Liver (tissue), 9 donors: ENCODE results near the gene RPP25L. TPM values are rescaled to one million over a fixed set of nuclear protein-coding genes. Genes with fewer than 3 reads are reported as not detected.

Experiments
- DNase-seq: peaks from one replicate; pipeline ENCODE4 v3.0.0-alpha.2; 2017; ENCODE audit warnings: low spot score
- H3K27ac ChIP-seq, 2 donors: one replicate each; pipeline ENCODE4 v1.7.0; 2013; ENCODE audit warnings: inconsistent platforms in 2 of 2, low read length in 2 of 2, control low read depth in 1 of 2, low read depth in 1 of 2, mild to moderate bottlenecking in 1 of 2
- H3K27me3 ChIP-seq, 4 donors: one replicate each; pipeline versions ENCODE4 v1.6.1 to v1.7.0; 2013; ENCODE audit warnings: low read length in 3 of 4, inconsistent platforms in 1 of 4, mild to moderate bottlenecking in 1 of 4, moderate library complexity in 1 of 4; ENCODE audit not compliant: control insufficient read depth in 4 of 4, insufficient read depth in 4 of 4
- H3K36me3 ChIP-seq, 4 donors: one replicate each; pipeline versions ENCODE4 v1.6.1 to v1.7.0; 2013; ENCODE audit warnings: low read length in 3 of 4, mild to moderate bottlenecking in 3 of 4, low read depth in 1 of 4, moderate library complexity in 1 of 4; ENCODE audit not compliant: control insufficient read depth in 4 of 4, insufficient read depth in 3 of 4
- H3K4me1 ChIP-seq, 4 donors: one replicate each; pipeline versions ENCODE4 v1.6.1 to v1.7.0; 2013; ENCODE audit warnings: low read length in 3 of 4, mild to moderate bottlenecking in 3 of 4, moderate library complexity in 1 of 4; ENCODE audit not compliant: control insufficient read depth in 4 of 4, insufficient read depth in 4 of 4
- H3K4me3 ChIP-seq, 3 donors: one replicate each; pipeline versions ENCODE4 v1.6.1 to v1.7.0; 2013; ENCODE audit warnings: low read length in 3 of 3, control low read depth in 1 of 3, low read depth in 1 of 3, mild to moderate bottlenecking in 1 of 3
- H3K9ac ChIP-seq, 2 donors: one replicate each; pipeline ENCODE4 v1.7.0; 2013; ENCODE audit warnings: low read length in 2 of 2, mild to moderate bottlenecking in 2 of 2, moderate library complexity in 2 of 2, control low read depth in 1 of 2, low read depth in 1 of 2
- H3K9me3 ChIP-seq, 4 donors: one replicate each; pipeline versions ENCODE4 v1.6.1 to v1.7.0; 2013; ENCODE audit warnings: low read length in 3 of 4; ENCODE audit not compliant: control insufficient read depth in 4 of 4
- ATF3 ChIP-seq: IDR thresholded peaks from 2 replicates; pipeline ENCODE4 v1.6.1; 2016; ENCODE audit warnings: antibody characterized with exemption
- CTCF ChIP-seq: fragments of 150-350 bp; IDR thresholded peaks from 2 replicates; pipeline ENCODE4 v1.5.1; 2017; ENCODE audit warnings: improper control_type of control experiment, low read depth, low read length; ENCODE audit not compliant: missing input control
- FOXA1 ChIP-seq: IDR thresholded peaks from 2 replicates; pipeline ENCODE4 v1.6.1; 2016; ENCODE audit warnings: antibody characterized with exemption
- FOXA2 ChIP-seq: IDR thresholded peaks from 2 replicates; pipeline ENCODE4 v1.6.1; 2016; ENCODE audit warnings: antibody characterized with exemption
- GABPA ChIP-seq, 2 donors: IDR thresholded peaks in 1 of 2; conservative IDR thresholded peaks in 1 of 2; 2 replicates each; pipeline ENCODE4 v1.6.1; 2016; ENCODE audit warnings: antibody characterized with exemption in 2 of 2, mild to moderate bottlenecking in 1 of 2, moderate library complexity in 1 of 2
- HNF4A ChIP-seq, 2 donors: conservative IDR thresholded peaks; 2 replicates each; pipeline ENCODE4 v1.6.1; 2016; ENCODE audit warnings: antibody characterized with exemption in 2 of 2, mild to moderate bottlenecking in 2 of 2
- HNF4G ChIP-seq: IDR thresholded peaks from 2 replicates; pipeline ENCODE4 v1.6.1; 2016; ENCODE audit warnings: antibody characterized with exemption
- JUND ChIP-seq, 2 donors: IDR thresholded peaks; 2 replicates each; pipeline ENCODE4 v1.6.1; 2016; ENCODE audit warnings: antibody characterized with exemption in 2 of 2
- MAX ChIP-seq: IDR thresholded peaks from 2 replicates; pipeline ENCODE4 v1.6.1; 2016; ENCODE audit warnings: antibody characterized with exemption
- NR2F2 ChIP-seq: IDR thresholded peaks from 2 replicates; pipeline ENCODE4 v1.6.1; 2016; ENCODE audit warnings: antibody characterized with exemption
- REST ChIP-seq: IDR thresholded peaks from 2 replicates; pipeline ENCODE4 v1.6.1; 2016; ENCODE audit warnings: antibody characterized with exemption, mild to moderate bottlenecking
- RXRA ChIP-seq, 2 donors: IDR thresholded peaks; 2 replicates each; pipeline ENCODE4 v1.6.1; 2017 to 2018; ENCODE audit warnings: antibody characterized with exemption in 2 of 2, mild to moderate bottlenecking in 1 of 2
- SP1 ChIP-seq: IDR thresholded peaks from 2 replicates; pipeline ENCODE4 v1.6.1; 2018; ENCODE audit warnings: antibody characterized with exemption, mild to moderate bottlenecking
- TAF1 ChIP-seq: conservative IDR thresholded peaks from 2 replicates; pipeline ENCODE4 v1.6.1; 2016; ENCODE audit warnings: antibody characterized with exemption, mild to moderate bottlenecking
- YY1 ChIP-seq: IDR thresholded peaks from 2 replicates; pipeline ENCODE4 v1.6.1; 2016; ENCODE audit warnings: antibody characterized with exemption, mild to moderate bottlenecking
- ZBTB33 ChIP-seq: IDR thresholded peaks from 2 replicates; pipeline ENCODE4 v1.6.1; 2016; ENCODE audit warnings: antibody characterized with exemption
- WGBS: extraction: QIAGEN DNeasy Blood & Tissue Kit; methylation state at CpG from one replicate; pipeline ENCODE4 v1.1.7; 2013; 5-methylcytosine and 5-hydroxymethylcytosine counted together
- polyA plus RNA-seq, 2 donors: library from polyadenylated mRNA; stranded (reverse) in 1 of 2; unstranded in 1 of 2; fragments of 200-250 nt in 1 of 2; fragments of >200 nt in 1 of 2; fragmentation: Nextera tagmentation in 1 of 2; extraction: Ambion mirVana in 1 of 2; gene quantifications; one replicate each; pipeline versions ENCODE4 v1.2.1 to v1.2.3, GENCODE V29; 2013 to 2015
- total RNA-seq, 2 donors: library from RNA; depleted of rRNA; stranded (reverse); fragments of >200 nt; gene quantifications; one replicate each; pipeline ENCODE4 v1.2.3, GENCODE V29; 2014
- donor health status: healthy.
- donor health status: healthy.
- donor health status: healthy.
- donor health status: healthy.
- donor health status: healthy.

The RPP25L gene
- total and polyA plus RNA-seq, 4 donors: 18.6 to 33.4 (median 24.2) TPM

- no peak for DNase-seq
- Histone ChIP-seq H3K4me1 (peaks cover 2 to 26% (median 15%) of the 10 kb centered on the region in 4 donors), H3K9me3 (no peaks in the 10 kb centered on the region), H3K4me3 (no peak overlapping the region), H3K9ac (no peak overlapping the region), H3K27me3 (no peaks in the 10 kb centered on the region), H3K27ac (no peak overlapping the region), H3K36me3 (no peaks in the 10 kb centered on the region)
- 43% methylated on average over 17 of the region's 17 CpGs for WGBS
- TF ChIP-seq ATF3 (no peak), MAX (no peak), YY1 (no peak), REST (no peak), JUND (IDR thresholded peaks at IDR 0.05) (no peak), GABPA (IDR thresholded peaks at IDR 0.05 in 1 of 2, conservative IDR thresholded peaks at IDR 0.05 in 1 of 2) (no peak), RXRA (IDR thresholded peaks at IDR 0.05) (no peak), TAF1 (no peak), SP1 (no peak), FOXA2 (no peak), FOXA1 (no peak), NR2F2 (no peak), HNF4G (no peak), ZBTB33 (no peak), CTCF (no peak), HNF4A (conservative IDR thresholded peaks at IDR 0.05) (no peak)
Observed at GRCh38 chr9:34579104-34579807, 32.6 kb downstream of the RPP25L start.
